NCI-H510A treated with DMSO at 0.1 percent for 48 hours (cell line): ENCODE measurements around the gene LGALS4.
"Not testable (repeated sequence)": the region's sequence is repeated elsewhere in the genome, so short reads cannot be mapped to it uniquely, and the experiment has no call there.

ENCODE experiments used
- DNase-seq: peaks from one replicate; lab custom pipeline; 2025; lab: John Stamatoyannopoulos, UW

LGALS4 gene

GRCh38 chr19:38770228-38770948 lies 42.4 kb downstream of the LGALS4 start:
- DNase-seq = not testable (repeated sequence)

GRCh38 chr19:38769635-38770211 lies 43.0 kb downstream of the LGALS4 start:
- DNase-seq = no peak

- no peak for DNase-seq
These were observed 46.3 kb downstream of the LGALS4 start for GRCh38 chr19:38766276-38767047.

GRCh38 chr19:38765214-38765613 lies 47.5 kb downstream of the LGALS4 start:
- no peak for DNase-seq

GRCh38 chr19:38763795-38764220 lies 48.9 kb downstream of the LGALS4 start:
- no peak for DNase-seq

GRCh38 chr19:38761884-38762389 lies 50.8 kb downstream of the LGALS4 start:
- DNase-seq = not testable (repeated sequence)

- not testable (repeated sequence) for DNase-seq
These were observed 51.8 kb downstream of the LGALS4 start for GRCh38 chr19:38760805-38761517.

GRCh38 chr19:38759590-38760003 lies 53.1 kb downstream of the LGALS4 start:
- DNase-seq = no peak

- not testable (repeated sequence) for DNase-seq
These were observed 58.5 kb downstream of the LGALS4 start for GRCh38 chr19:38754196-38754595.

GRCh38 chr19:38753783-38754182 lies 59.0 kb downstream of the LGALS4 start:
- not testable (repeated sequence) for DNase-seq
